Loucy (cell line): ENCODE measurements around the gene ZNF225.

Experiments
- H2AFZ ChIP-seq: fragments of 200-600 bp; sonication (generic); 2 replicates; pipeline ENCODE4 v1.6.0; 2016; ENCODE audit warnings: antibody characterized with exemption, mild to moderate bottlenecking, low read length, moderate library complexity
- H3F3A ChIP-seq: fragments of 200-600 bp; 2 replicates; pipeline ENCODE4 v1.6.0; 2016; ENCODE audit warnings: antibody characterized with exemption, low read depth, mild to moderate bottlenecking
- H3K27me3 ChIP-seq: fragments of 200-600 bp; sonication (generic); 2 replicates; pipeline ENCODE4 v1.6.1; 2014; ENCODE audit warnings: low read length, mild to moderate bottlenecking; ENCODE audit not compliant: insufficient read depth, poor library complexity, severe bottlenecking
- H3K36me3 ChIP-seq: fragments of 200-600 bp; sonication (generic); 2 replicates; pipeline ENCODE4 v1.6.1; 2016; ENCODE audit warnings: low read length; ENCODE audit not compliant: insufficient read depth
- H3K4me1 ChIP-seq: fragments of 200-600 bp; sonication (generic); 2 replicates; pipeline ENCODE4 v1.5.1; 2014; ENCODE audit warnings: low read length, mild to moderate bottlenecking; ENCODE audit not compliant: insufficient read depth, poor library complexity, severe bottlenecking
- H3K4me2 ChIP-seq: fragments of 200-600 bp; sonication (generic); 2 replicates; pipeline ENCODE4 v1.6.0; 2014; ENCODE audit warnings: antibody characterized with exemption, low read length, low read depth, mild to moderate bottlenecking; ENCODE audit not compliant: poor library complexity, severe bottlenecking
- H3K4me3 ChIP-seq: fragments of 200-600 bp; sonication (generic); 2 replicates; pipeline ENCODE4 v1.5.1; 2014; ENCODE audit warnings: low read length, mild to moderate bottlenecking, mixed read lengths; ENCODE audit not compliant: poor library complexity, severe bottlenecking
- H3K79me2 ChIP-seq: fragments of 200-600 bp; sonication (generic); 2 replicates; pipeline ENCODE4 v1.6.1; 2014; ENCODE audit warnings: low read length; ENCODE audit not compliant: insufficient read depth
- H3K9ac ChIP-seq: fragments of 200-600 bp; sonication (generic); 2 replicates; pipeline ENCODE4 v1.6.0; 2014; ENCODE audit warnings: mild to moderate bottlenecking, low read depth, low read length, moderate library complexity; ENCODE audit not compliant: poor library complexity, severe bottlenecking
- H3K9me2 ChIP-seq: fragments of 200-600 bp; sonication (generic); replicated peaks from 2 replicates; pipeline ENCODE4 v1.6.1; 2016; ENCODE audit warnings: low read depth, low read length, mixed read lengths
- H3K9me3 ChIP-seq: fragments of 200-600 bp; sonication (generic); 2 replicates; pipeline ENCODE4 v1.6.1; 2014; ENCODE audit warnings: mild to moderate bottlenecking, antibody characterized with exemption, low read length, low read depth; ENCODE audit not compliant: insufficient read depth
- H4K20me1 ChIP-seq: fragments of 200-600 bp; sonication (generic); 2 replicates; pipeline ENCODE4 v1.6.0; 2014; ENCODE audit warnings: antibody characterized with exemption, low read length, mild to moderate bottlenecking; ENCODE audit not compliant: insufficient read depth, poor library complexity, severe bottlenecking
- EZH2phosphoT487 ChIP-seq: fragments of 200-600 bp; IDR thresholded peaks from 2 replicates; pipeline ENCODE4 v1.6.1; 2018; ENCODE audit warnings: antibody characterized with exemption, mild to moderate bottlenecking, moderate library complexity, borderline replicate concordance
- TF ChIP-seq, protein P1 (sequence below): fragments of 200-600 bp; sonication (generic); conservative IDR thresholded peaks from 2 replicates; pipeline ENCODE4 v1.5.1; 2014; ENCODE audit warnings: mild to moderate bottlenecking, antibody characterized with exemption, low read length

Gene ZNF225

DNA sequence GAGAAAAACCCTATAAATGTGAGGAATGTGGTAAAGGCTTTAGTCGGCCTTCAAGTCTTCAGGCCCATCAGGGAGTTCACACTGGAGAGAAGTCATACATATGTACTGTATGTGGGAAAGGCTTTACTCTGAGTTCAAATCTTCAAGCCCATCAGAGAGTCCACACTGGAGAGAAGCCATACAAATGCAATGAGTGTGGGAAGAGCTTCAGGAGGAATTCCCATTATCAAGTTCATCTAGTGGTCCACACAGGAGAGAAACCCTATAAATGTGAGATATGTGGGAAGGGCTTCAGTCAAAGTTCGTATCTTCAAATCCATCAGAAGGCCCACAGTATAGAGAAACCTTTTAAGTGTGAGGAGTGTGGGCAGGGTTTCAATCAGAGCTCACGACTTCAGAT lies 63.4 kb downstream of the ZNF225 start:
- peaks cover 8% of the 10 kb centered on the region; the same call in 1 of the 2 replicates for H3K9me3 ChIP-seq
- peaks cover 60% of the 10 kb centered on the region for H3K36me3 ChIP-seq
- H3K9me2 ChIP-seq: no peaks in the 10 kb centered on the region
- H3K79me2 ChIP-seq: no peaks in the 10 kb centered on the region
- no peak overlapping the region for H3K4me2 ChIP-seq
- no peak overlapping the region for H3K4me3 ChIP-seq
- no peak overlapping the region for H3K9ac ChIP-seq
- no peak overlapping the region for H2AFZ ChIP-seq
- H3F3A ChIP-seq: no peaks in the 10 kb centered on the region
- no peaks in the 10 kb centered on the region for H4K20me1 ChIP-seq
- H3K4me1 ChIP-seq: no peaks in the 10 kb centered on the region
- TF ChIP-seq EZH2phosphoT487: no peak
- TF ChIP-seq, protein P1, sequence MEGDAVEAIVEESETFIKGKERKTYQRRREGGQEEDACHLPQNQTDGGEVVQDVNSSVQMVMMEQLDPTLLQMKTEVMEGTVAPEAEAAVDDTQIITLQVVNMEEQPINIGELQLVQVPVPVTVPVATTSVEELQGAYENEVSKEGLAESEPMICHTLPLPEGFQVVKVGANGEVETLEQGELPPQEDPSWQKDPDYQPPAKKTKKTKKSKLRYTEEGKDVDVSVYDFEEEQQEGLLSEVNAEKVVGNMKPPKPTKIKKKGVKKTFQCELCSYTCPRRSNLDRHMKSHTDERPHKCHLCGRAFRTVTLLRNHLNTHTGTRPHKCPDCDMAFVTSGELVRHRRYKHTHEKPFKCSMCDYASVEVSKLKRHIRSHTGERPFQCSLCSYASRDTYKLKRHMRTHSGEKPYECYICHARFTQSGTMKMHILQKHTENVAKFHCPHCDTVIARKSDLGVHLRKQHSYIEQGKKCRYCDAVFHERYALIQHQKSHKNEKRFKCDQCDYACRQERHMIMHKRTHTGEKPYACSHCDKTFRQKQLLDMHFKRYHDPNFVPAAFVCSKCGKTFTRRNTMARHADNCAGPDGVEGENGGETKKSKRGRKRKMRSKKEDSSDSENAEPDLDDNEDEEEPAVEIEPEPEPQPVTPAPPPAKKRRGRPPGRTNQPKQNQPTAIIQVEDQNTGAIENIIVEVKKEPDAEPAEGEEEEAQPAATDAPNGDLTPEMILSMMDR: no peak
- no peaks in the 10 kb centered on the region for H3K27me3 ChIP-seq

DNA sequence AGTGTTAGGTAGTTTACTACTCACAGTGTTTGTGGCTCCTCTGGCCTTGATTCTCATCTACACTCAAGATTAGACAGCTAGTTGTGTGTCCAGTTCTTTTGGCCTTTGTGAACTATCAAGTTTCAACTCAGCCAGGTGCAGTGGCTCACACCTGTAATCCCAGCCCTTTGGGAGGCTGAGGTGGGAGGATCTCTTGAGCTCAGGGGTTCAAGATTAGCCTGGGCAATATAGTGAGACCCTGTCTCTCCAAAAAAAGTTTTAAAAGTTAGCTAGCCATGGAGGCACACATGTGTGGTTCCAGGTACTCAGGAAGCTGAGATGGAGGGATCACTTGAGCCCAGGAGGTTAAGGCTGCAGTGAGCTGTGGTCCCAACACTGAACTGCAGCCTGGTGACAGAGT lies 67.8 kb downstream of the ZNF225 start:
- H3K36me3 ChIP-seq: peaks cover 16% of the 10 kb centered on the region
- no peaks in the 10 kb centered on the region; the same call in 1 of the 2 replicates for H3K9me3 ChIP-seq
- H3K9me2 ChIP-seq: no peaks in the 10 kb centered on the region
- H3K27me3 ChIP-seq: peaks cover 6% of the 10 kb centered on the region
- H3K4me2 ChIP-seq: no peak overlapping the region
- no peaks in the 10 kb centered on the region for H3K4me1 ChIP-seq
- TF ChIP-seq EZH2phosphoT487: no peak
- TF ChIP-seq, protein P1: no peak
- no peaks in the 10 kb centered on the region for H3F3A ChIP-seq
- no peaks in the 10 kb centered on the region for H3K79me2 ChIP-seq
- no peaks in the 10 kb centered on the region for H4K20me1 ChIP-seq
- H2AFZ ChIP-seq: no peak overlapping the region
- H3K4me3 ChIP-seq: no peak overlapping the region
- H3K9ac ChIP-seq: no peak overlapping the region

DNA sequence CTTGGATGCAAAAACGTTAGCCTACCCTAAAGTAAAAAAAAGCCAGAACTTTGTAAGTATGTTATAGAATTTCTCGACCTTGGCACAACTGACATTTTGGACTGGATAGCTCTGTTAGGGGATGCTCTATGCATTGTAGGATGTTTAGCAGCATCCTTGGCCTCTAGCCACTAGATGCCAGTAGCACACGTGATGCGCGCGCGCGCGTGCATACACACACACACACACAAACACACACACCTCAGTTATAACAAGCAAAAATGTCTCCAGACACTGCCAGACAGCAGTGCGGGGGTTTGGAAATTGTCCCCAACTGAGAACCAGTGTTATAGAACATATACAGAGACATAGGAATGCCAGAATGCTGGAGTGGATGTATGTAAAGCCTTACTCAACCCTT lies 68.9 kb downstream of the ZNF225 start:
- Histone ChIP-seq H3K4me3 (no peak overlapping the region), H3K36me3 (0 out of 2 replicates have a peak, but pooled peaks cover 5% of the 10 kb centered on the region), H3K9me2 (no peaks in the 10 kb centered on the region), H3K9me3 (no peaks in the 10 kb centered on the region; the same call in 1 of the 2 replicates), H3K79me2 (no peaks in the 10 kb centered on the region), H3K9ac (no peak overlapping the region), H2AFZ (no peak overlapping the region), H3K4me2 (no peak overlapping the region), H4K20me1 (no peaks in the 10 kb centered on the region), H3F3A (no peaks in the 10 kb centered on the region), H3K4me1 (no peaks in the 10 kb centered on the region), H3K27me3 (peaks cover 16% of the 10 kb centered on the region)
- no peak for TF ChIP-seq EZH2phosphoT487
- TF ChIP-seq, protein P1: no peak
